Neural cell (in vitro differentiated cells): ENCODE data around the gene NFKBIZ. TPM values are rescaled to one million over a fixed set of nuclear protein-coding genes. Genes with fewer than 3 reads are reported as not detected.

Experiments
- H2AFZ ChIP-seq: fragments of 200-600, 300-800 bp; sonication (generic), shearing (Covaris generic); 2 replicates; pipeline ENCODE4 v1.6.0; 2014; ENCODE audit warnings: low read depth, mild to moderate bottlenecking, antibody characterized with exemption, low read length, moderate library complexity
- H3F3A ChIP-seq: fragments of 200-600 bp; shearing (Covaris generic); 2 replicates; pipeline ENCODE4 v1.6.1; 2016; ENCODE audit warnings: mild to moderate bottlenecking, moderate library complexity, mixed read lengths, antibody characterized with exemption, low read length; ENCODE audit not compliant: insufficient read depth, poor library complexity, severe bottlenecking
- H3K27ac ChIP-seq: fragments of 200-600, 300-800 bp; sonication (generic), shearing (Covaris generic); 2 replicates; pipeline ENCODE4 v1.5.1; 2014; ENCODE audit warnings: mild to moderate bottlenecking, low read length, moderate library complexity
- H3K27me3 ChIP-seq: fragments of 300-800, 200-600 bp; sonication (generic), shearing (Covaris generic); 2 replicates; pipeline ENCODE4 v1.6.0; 2014; ENCODE audit warnings: mild to moderate bottlenecking, low read depth, low read length, moderate library complexity; ENCODE audit not compliant: insufficient read depth
- H3K36me3 ChIP-seq: fragments of 300-800, 200-600 bp; sonication (generic), shearing (Covaris generic); 2 replicates; pipeline ENCODE4 v1.5.1; 2014; ENCODE audit warnings: mild to moderate bottlenecking, antibody characterized with exemption, low read length, moderate library complexity; ENCODE audit not compliant: insufficient read depth
- H3K4me2 ChIP-seq: fragments of 300-800, 200-600 bp; sonication (generic), shearing (Covaris generic); 2 replicates; pipeline ENCODE4 v1.6.0; 2014; ENCODE audit warnings: mild to moderate bottlenecking, low read length
- H3K4me3 ChIP-seq: fragments of 300-800, 200-600 bp; sonication (generic), shearing (Covaris generic); 2 replicates; pipeline ENCODE4 v1.5.1; 2014; ENCODE audit warnings: mild to moderate bottlenecking, low read length, moderate library complexity
- H3K79me2 ChIP-seq: fragments of 200-600 bp; shearing (Covaris generic); replicated peaks from 2 replicates; pipeline ENCODE4 v1.6.0; 2014; ENCODE audit warnings: mild to moderate bottlenecking, low read length, moderate library complexity; ENCODE audit not compliant: insufficient read depth
- H3K9ac ChIP-seq: fragments of 300-800, 200-600 bp; sonication (generic), shearing (Covaris generic); 2 replicates; pipeline ENCODE4 v1.6.1; 2016; ENCODE audit warnings: mild to moderate bottlenecking, low read length, mixed read lengths
- H3K9me2 ChIP-seq: fragments of 200-600 bp; shearing (Covaris generic); 2 replicates; pipeline ENCODE4 v1.6.1; 2016; ENCODE audit warnings: mild to moderate bottlenecking, low read length, mixed read lengths; ENCODE audit not compliant: insufficient read depth
- H3K9me3 ChIP-seq: fragments of 200-600, 300-800 bp; sonication (generic), shearing (Covaris generic); 2 replicates; pipeline ENCODE4 v1.6.1; 2016; ENCODE audit warnings: mild to moderate bottlenecking, mixed run types, low read length, moderate library complexity, mixed read lengths
- H4K20me1 ChIP-seq: fragments of 200-600 bp; shearing (Covaris generic); 2 replicates; pipeline ENCODE4 v1.6.1; 2016; ENCODE audit warnings: mild to moderate bottlenecking, mixed run types; ENCODE audit not compliant: insufficient read depth
- EP300 ChIP-seq: fragments of 450-650 bp; conservative IDR thresholded peaks from 2 replicates; pipeline ENCODE4 v1.6.1; 2014; ENCODE audit warnings: antibody characterized with exemption, mild to moderate bottlenecking, moderate library complexity; ENCODE audit not compliant: poor library complexity, severe bottlenecking
- EZH2 ChIP-seq: fragments of 200-600, 300-800 bp; shearing (Covaris generic), sonication (generic); IDR thresholded peaks from 2 replicates; pipeline ENCODE4 v1.6.1; 2014; ENCODE audit warnings: antibody characterized with exemption, low read length, borderline replicate concordance, mild to moderate bottlenecking; ENCODE audit not compliant: insufficient read depth, poor library complexity, severe bottlenecking
- MXI1 ChIP-seq: fragments of 450-650 bp; conservative IDR thresholded peaks from 2 replicates; pipeline ENCODE4 v1.6.1; 2014; ENCODE audit warnings: antibody characterized with exemption, mild to moderate bottlenecking; ENCODE audit not compliant: poor library complexity, severe bottlenecking
- POLR2AphosphoS5 ChIP-seq: IDR thresholded peaks from 2 replicates; pipeline ENCODE4 v1.6.1; 2012
- RAD21 ChIP-seq: fragments of 450-650 bp; conservative IDR thresholded peaks from 2 replicates; pipeline ENCODE4 v1.6.1; 2014; ENCODE audit warnings: antibody characterized with exemption, mild to moderate bottlenecking, moderate library complexity
- SMC3 ChIP-seq: fragments of 450-650 bp; conservative IDR thresholded peaks from 2 replicates; pipeline ENCODE4 v1.6.1; 2014; ENCODE audit warnings: antibody characterized with exemption, mild to moderate bottlenecking, moderate library complexity; ENCODE audit not compliant: poor library complexity
- TAF1 ChIP-seq: IDR thresholded peaks from 2 replicates; pipeline ENCODE4 v1.6.1; 2012; ENCODE audit warnings: low read depth
- polyA plus RNA-seq: library from polyadenylated mRNA; depleted of rRNA; stranded (reverse); fragments of >200 nt; gene quantifications from 2 replicates; pipeline ENCODE4 v1.2.3, GENCODE V29; 2014
- TF ChIP-seq, protein P1 (sequence below): fragments of 450-650 bp; IDR thresholded peaks from 2 replicates; pipeline ENCODE4 v1.5.1; 2014; ENCODE audit warnings: antibody characterized with exemption, mild to moderate bottlenecking, moderate library complexity; ENCODE audit not compliant: poor library complexity, severe bottlenecking
- TF ChIP-seq, protein P2 (sequence below): IDR thresholded peaks from 2 replicates; pipeline ENCODE4 v1.6.1; 2012; ENCODE audit warnings: borderline replicate concordance

NFKBIZ gene
- polyA plus RNA-seq, 1 donor from 2014 or later, result 0.84 TPM

DNA sequence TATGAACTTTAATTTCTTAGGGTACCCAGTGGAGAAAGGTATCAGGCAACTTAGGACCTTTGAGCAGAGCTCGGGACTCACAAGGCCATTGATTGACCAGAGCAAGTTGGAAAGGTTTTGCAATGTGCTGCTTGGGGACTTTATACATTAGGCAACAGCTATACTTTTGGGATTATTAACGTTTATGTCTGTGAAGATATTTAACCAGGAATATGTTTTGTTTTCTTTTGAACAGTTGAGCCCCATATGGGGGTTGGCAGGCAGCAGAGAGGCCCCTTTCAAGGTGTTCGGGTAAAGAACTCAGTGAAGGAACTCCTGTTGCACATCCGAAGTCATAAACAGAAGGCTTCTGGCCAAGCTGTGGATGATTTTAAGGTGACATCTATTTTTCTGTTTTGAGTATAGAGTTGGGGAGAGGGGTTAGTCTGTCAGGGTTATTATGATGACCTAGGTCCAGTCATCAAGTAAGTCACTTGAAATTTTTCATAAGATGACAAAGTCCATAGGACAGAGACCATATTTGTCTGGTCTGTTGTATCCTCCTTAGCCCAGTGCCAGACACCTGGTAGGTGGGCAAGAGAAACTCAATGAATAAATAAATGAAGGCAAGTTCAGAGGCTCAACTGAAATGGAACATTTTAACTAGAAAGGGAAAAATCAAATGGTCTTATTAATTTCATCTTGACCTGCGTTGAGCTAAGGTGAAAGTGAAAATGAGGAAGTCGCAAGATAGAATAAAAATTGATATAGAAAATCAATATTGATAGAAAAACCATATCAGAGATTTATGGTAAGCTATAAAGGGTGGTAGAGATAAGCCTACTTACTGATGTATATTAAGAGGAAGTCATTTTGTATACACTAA lies 2.8 kb downstream of the NFKBIZ start:
- Histone ChIP-seq H3K9me2 (no peaks in the 10 kb centered on the region), H3F3A (no peaks in the 10 kb centered on the region), H3K36me3 (peaks cover 3% of the 10 kb centered on the region), H3K79me2 (no peaks in the 10 kb centered on the region), H3K4me2 (no peak overlapping the region), H3K9ac (no peak overlapping the region), H3K4me3 (no peak overlapping the region), H2AFZ (no peak overlapping the region), H3K27ac (no peak overlapping the region), H3K27me3 (peaks cover 41% of the 10 kb centered on the region), H4K20me1 (no peaks in the 10 kb centered on the region), H3K9me3 (no peaks in the 10 kb centered on the region)
- no peak for TF ChIP-seq TAF1
- no peak for TF ChIP-seq SMC3
- TF ChIP-seq RAD21, result no peak
- TF ChIP-seq EZH2, result no peak
- TF ChIP-seq, protein P1, sequence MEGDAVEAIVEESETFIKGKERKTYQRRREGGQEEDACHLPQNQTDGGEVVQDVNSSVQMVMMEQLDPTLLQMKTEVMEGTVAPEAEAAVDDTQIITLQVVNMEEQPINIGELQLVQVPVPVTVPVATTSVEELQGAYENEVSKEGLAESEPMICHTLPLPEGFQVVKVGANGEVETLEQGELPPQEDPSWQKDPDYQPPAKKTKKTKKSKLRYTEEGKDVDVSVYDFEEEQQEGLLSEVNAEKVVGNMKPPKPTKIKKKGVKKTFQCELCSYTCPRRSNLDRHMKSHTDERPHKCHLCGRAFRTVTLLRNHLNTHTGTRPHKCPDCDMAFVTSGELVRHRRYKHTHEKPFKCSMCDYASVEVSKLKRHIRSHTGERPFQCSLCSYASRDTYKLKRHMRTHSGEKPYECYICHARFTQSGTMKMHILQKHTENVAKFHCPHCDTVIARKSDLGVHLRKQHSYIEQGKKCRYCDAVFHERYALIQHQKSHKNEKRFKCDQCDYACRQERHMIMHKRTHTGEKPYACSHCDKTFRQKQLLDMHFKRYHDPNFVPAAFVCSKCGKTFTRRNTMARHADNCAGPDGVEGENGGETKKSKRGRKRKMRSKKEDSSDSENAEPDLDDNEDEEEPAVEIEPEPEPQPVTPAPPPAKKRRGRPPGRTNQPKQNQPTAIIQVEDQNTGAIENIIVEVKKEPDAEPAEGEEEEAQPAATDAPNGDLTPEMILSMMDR, result no peak
- TF ChIP-seq, protein P2, sequence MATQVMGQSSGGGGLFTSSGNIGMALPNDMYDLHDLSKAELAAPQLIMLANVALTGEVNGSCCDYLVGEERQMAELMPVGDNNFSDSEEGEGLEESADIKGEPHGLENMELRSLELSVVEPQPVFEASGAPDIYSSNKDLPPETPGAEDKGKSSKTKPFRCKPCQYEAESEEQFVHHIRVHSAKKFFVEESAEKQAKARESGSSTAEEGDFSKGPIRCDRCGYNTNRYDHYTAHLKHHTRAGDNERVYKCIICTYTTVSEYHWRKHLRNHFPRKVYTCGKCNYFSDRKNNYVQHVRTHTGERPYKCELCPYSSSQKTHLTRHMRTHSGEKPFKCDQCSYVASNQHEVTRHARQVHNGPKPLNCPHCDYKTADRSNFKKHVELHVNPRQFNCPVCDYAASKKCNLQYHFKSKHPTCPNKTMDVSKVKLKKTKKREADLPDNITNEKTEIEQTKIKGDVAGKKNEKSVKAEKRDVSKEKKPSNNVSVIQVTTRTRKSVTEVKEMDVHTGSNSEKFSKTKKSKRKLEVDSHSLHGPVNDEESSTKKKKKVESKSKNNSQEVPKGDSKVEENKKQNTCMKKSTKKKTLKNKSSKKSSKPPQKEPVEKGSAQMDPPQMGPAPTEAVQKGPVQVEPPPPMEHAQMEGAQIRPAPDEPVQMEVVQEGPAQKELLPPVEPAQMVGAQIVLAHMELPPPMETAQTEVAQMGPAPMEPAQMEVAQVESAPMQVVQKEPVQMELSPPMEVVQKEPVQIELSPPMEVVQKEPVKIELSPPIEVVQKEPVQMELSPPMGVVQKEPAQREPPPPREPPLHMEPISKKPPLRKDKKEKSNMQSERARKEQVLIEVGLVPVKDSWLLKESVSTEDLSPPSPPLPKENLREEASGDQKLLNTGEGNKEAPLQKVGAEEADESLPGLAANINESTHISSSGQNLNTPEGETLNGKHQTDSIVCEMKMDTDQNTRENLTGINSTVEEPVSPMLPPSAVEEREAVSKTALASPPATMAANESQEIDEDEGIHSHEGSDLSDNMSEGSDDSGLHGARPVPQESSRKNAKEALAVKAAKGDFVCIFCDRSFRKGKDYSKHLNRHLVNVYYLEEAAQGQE, result no peak
- no peak for TF ChIP-seq EP300
- no peak for TF ChIP-seq MXI1
- TF ChIP-seq POLR2AphosphoS5, result no peak

DNA sequence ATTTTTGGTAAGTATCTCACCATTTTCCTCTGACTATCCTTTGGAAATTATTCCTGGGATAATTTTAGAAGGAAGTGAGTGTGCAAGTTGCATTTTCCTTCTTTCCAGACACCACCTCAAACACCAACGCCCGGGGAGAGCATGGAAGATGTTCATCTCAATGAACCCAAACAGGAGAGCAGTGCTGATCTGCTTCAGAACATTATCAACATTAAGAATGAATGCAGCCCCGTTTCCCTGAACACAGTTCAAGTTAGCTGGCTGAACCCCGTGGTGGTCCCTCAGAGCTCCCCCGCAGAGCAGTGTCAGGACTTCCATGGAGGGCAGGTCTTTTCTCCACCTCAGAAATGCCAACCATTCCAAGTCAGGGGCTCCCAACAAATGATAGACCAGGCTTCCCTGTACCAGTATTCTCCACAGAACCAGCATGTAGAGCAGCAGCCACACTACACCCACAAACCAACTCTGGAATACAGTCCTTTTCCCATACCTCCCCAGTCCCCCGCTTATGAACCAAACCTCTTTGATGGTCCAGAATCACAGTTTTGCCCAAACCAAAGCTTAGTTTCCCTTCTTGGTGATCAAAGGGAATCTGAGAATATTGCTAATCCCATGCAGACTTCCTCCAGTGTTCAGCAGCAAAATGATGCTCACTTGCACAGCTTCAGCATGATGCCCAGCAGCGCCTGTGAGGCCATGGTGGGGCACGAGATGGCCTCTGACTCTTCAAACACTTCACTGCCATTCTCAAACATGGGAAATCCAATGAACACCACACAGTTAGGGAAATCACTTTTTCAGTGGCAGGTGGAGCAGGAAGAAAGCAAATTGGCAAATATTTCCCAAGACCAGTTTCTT lies 3.9 kb downstream of the NFKBIZ start:
- Histone ChIP-seq H3K9me3 (no peaks in the 10 kb centered on the region), H3K27ac (no peak overlapping the region), H3K27me3 (peaks cover 36% of the 10 kb centered on the region), H3K4me2 (no peak overlapping the region), H3K4me3 (no peak overlapping the region), H2AFZ (no peak overlapping the region), H3K79me2 (no peaks in the 10 kb centered on the region), H3K36me3 (peaks cover 3% of the 10 kb centered on the region), H3K9me2 (no peaks in the 10 kb centered on the region), H3F3A (no peaks in the 10 kb centered on the region), H3K9ac (no peak overlapping the region), H4K20me1 (no peaks in the 10 kb centered on the region)
- TF ChIP-seq TAF1, result no peak
- no peak for TF ChIP-seq SMC3
